Endodermal cell (in vitro differentiated cells): ENCODE results near the gene ANO6. TPM values are rescaled to one million over a fixed set of nuclear protein-coding genes. Genes with fewer than 3 reads are reported as not detected.

Source experiments
- DNase-seq: peaks from one replicate; pipeline ENCODE4 v3.0.0-alpha.2; 2017
- H3K27ac ChIP-seq: 2 replicates; pipeline ENCODE4 v1.5.1; 2013; ENCODE audit warnings: mild to moderate bottlenecking, low read depth, low read length, moderate library complexity
- H3K27me3 ChIP-seq: 2 replicates; pipeline ENCODE4 v1.6.1; 2013; ENCODE audit warnings: mild to moderate bottlenecking, low read length, moderate library complexity; ENCODE audit not compliant: insufficient read depth, control insufficient read depth, poor library complexity, severe bottlenecking
- H3K36me3 ChIP-seq: 2 replicates; pipeline ENCODE4 v1.7.0; 2013; ENCODE audit warnings: mild to moderate bottlenecking, low read length, moderate library complexity; ENCODE audit not compliant: control insufficient read depth, insufficient read depth
- H3K4me1 ChIP-seq: one replicate; pipeline ENCODE4 v1.7.0; 2013; ENCODE audit warnings: low read length; ENCODE audit not compliant: control insufficient read depth, insufficient read depth
- H3K4me3 ChIP-seq: 2 replicates; pipeline ENCODE4 v1.5.1; 2013; ENCODE audit warnings: mild to moderate bottlenecking, low read length, moderate library complexity
- H3K9ac ChIP-seq: 2 replicates; pipeline ENCODE4 v1.6.1; 2013; ENCODE audit warnings: mild to moderate bottlenecking, low read length, moderate library complexity; ENCODE audit not compliant: poor library complexity, severe bottlenecking; ENCODE audit errors: extremely low read depth
- H3K9me3 ChIP-seq: 2 replicates; pipeline ENCODE4 v1.6.1; 2013; ENCODE audit warnings: mild to moderate bottlenecking, low read length, moderate library complexity; ENCODE audit not compliant: control insufficient read depth
- H3K27ac Mint-ChIP-seq: 2 replicates; pipeline ENCODE4 v1.8.0; 2020; ENCODE audit warnings: mixed read lengths
- H3K27me3 Mint-ChIP-seq: 2 replicates; pipeline ENCODE4 v1.8.0; 2021; ENCODE audit warnings: mild to moderate bottlenecking, mixed read lengths; ENCODE audit not compliant: insufficient read depth
- H3K36me3 Mint-ChIP-seq: 2 replicates; pipeline ENCODE4 v1.8.0; 2020; ENCODE audit warnings: low read depth, mixed read lengths
- H3K4me1 Mint-ChIP-seq: 2 replicates; pipeline ENCODE4 v1.8.0; 2020; ENCODE audit warnings: mixed read lengths
- H3K4me3 Mint-ChIP-seq: 2 replicates; pipeline ENCODE4 v1.8.0; 2020; ENCODE audit warnings: mild to moderate bottlenecking, moderate library complexity, mixed read lengths
- H3K9me3 Mint-ChIP-seq: 2 replicates; pipeline ENCODE4 v1.8.0; 2020; ENCODE audit warnings: mild to moderate bottlenecking, mixed read lengths
- WGBS, 2 experiments: methylation state at CpG; one replicate each; pipeline versions ENCODE4 v1.1.5 to v1.1.7; 2013; ENCODE audit warnings: missing lambda C conversion rate in 2 of 2, mixed read lengths in 1 of 2; ENCODE audit not compliant: insufficient coverage in 1 of 2, insufficient read length in 1 of 2; 5-methylcytosine and 5-hydroxymethylcytosine counted together
- total RNA-seq, 2 donors: library from RNA; stranded (reverse); fragmentation: NEBNext Ultra II Directional in 1 of 2; extraction: Animal tissue kit (Norgen Biotek cat#: 25700) in 1 of 2; gene quantifications; 2 replicates in 1 of 2; 3 replicates in 1 of 2; pipeline ENCODE4 v1.2.1, GENCODE V29; 2021
- TF ChIP-seq, protein P1 (sequence below): fragments of 200-600 bp; sonication (generic); conservative IDR thresholded peaks from 2 replicates; pipeline ENCODE4 v1.5.0; 2021; ENCODE audit warnings: antibody characterized with exemption, mild to moderate bottlenecking

The ANO6 gene
- total RNA-seq, 2 donors from 2014 or later = 53.5 to 55.2 TPM

DNA sequence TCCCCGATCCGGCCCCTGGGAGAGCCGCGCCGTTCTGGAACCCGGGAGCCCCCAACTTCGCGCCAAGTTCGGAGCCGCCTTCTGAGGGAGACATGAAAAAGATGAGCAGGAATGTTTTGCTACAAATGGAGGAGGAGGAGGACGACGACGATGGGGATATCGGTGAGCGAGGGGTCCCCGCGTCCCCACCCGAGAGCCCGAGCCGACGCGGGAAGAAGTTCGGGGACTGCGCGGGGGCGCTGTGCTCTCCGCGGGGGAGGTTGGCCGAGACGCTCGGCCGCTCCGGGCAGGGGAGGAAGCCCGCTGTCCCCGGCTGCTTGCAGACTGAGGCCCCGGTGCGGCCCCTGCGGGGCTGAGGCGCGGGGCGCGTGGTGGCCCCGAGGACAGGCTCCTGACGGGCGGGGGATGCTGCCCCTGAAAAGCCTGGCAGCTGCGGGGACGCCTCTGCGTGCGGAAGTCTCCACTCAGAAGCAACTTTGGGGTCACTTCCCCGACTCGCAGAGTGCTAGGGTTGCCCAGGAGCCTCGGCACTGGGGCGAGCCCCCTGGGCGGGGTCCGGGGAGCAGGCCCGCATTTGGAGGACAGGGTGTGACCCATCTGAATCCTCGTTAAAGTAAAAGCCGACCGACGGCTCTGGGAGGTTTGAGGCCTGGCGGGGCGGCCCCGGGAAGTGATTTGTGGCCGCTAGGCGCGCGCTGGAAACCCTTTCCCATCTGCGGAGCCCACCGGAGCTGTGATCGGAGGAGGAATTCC, 511 bp downstream of the ANO6 start:
- WGBS, 2 experiments = 0% methylated on average over 30 to 70 of the region's 70 CpGs
- peak overlapping the region; percentile 97 for H3K27ac ChIP-seq
- no peaks in the 10 kb centered on the region for H3K9me3 Mint-ChIP-seq
- DNase-seq = peak; percentile 90
- H3K4me3 Mint-ChIP-seq = peak overlapping the region; percentile 88
- no peaks in the 10 kb centered on the region for H3K27me3 Mint-ChIP-seq
- peak overlapping the region; percentile 93 for H3K27ac Mint-ChIP-seq
- TF ChIP-seq, protein P1, sequence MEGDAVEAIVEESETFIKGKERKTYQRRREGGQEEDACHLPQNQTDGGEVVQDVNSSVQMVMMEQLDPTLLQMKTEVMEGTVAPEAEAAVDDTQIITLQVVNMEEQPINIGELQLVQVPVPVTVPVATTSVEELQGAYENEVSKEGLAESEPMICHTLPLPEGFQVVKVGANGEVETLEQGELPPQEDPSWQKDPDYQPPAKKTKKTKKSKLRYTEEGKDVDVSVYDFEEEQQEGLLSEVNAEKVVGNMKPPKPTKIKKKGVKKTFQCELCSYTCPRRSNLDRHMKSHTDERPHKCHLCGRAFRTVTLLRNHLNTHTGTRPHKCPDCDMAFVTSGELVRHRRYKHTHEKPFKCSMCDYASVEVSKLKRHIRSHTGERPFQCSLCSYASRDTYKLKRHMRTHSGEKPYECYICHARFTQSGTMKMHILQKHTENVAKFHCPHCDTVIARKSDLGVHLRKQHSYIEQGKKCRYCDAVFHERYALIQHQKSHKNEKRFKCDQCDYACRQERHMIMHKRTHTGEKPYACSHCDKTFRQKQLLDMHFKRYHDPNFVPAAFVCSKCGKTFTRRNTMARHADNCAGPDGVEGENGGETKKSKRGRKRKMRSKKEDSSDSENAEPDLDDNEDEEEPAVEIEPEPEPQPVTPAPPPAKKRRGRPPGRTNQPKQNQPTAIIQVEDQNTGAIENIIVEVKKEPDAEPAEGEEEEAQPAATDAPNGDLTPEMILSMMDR = peak; percentile 70
- no peaks in the 10 kb centered on the region for H3K9me3 ChIP-seq
- peaks cover 13% of the 10 kb centered on the region for H3K4me1 ChIP-seq
- peak overlapping the region; percentile 84 for H3K9ac ChIP-seq
- H3K36me3 Mint-ChIP-seq = peaks cover 2% of the 10 kb centered on the region
- peak overlapping the region; percentile 95 for H3K4me3 ChIP-seq
- H3K27me3 ChIP-seq = no peaks in the 10 kb centered on the region
- H3K4me1 Mint-ChIP-seq = peaks cover 34% of the 10 kb centered on the region
- no peaks in the 10 kb centered on the region for H3K36me3 ChIP-seq

DNA sequence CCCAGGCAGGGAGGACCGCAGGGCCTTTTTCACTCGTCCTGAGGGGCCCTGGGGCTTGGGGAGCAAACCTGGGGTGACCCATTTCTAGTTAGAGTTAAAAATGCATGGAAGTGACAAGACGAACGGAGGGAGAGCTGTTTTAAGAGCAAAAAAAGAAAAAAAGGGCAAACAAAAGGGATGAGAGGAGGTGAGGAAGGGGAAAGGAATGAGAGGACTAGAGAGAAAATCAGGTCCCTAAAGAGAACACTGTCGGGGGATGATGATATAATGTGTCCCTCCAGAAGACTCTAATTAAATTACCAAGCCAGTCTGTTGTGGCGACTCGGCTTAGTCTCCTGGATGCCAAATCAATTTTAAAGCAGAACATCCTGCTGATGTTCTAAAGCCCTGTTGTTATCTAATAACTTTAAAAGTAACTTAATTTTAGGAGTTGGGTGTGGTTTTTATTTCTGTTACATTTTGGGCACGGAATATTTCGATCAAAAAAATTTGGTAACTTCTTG, 1.1 kb downstream of the ANO6 start:
- DNase-seq = no peak
- peak overlapping the region; percentile 88 for H3K4me3 Mint-ChIP-seq
- Histone ChIP-seq H3K4me1 (peaks cover 13% of the 10 kb centered on the region), H3K27me3 (no peaks in the 10 kb centered on the region), H3K9me3 (no peaks in the 10 kb centered on the region), H3K4me3 (peak overlapping the region; percentile 95), H3K27ac (peak overlapping the region; percentile 97), H3K9ac (peak overlapping the region; percentile 84), H3K36me3 (no peaks in the 10 kb centered on the region)
- TF ChIP-seq, protein P1 = no peak
- peaks cover 35% of the 10 kb centered on the region for H3K4me1 Mint-ChIP-seq
- H3K36me3 Mint-ChIP-seq = peaks cover 3% of the 10 kb centered on the region
- H3K9me3 Mint-ChIP-seq = no peaks in the 10 kb centered on the region
- H3K27ac Mint-ChIP-seq = peak overlapping the region; percentile 74
- no peaks in the 10 kb centered on the region for H3K27me3 Mint-ChIP-seq
- 0 to 4% methylated on average over 4 to 9 of the region's 9 CpGs for WGBS, 2 experiments

DNA sequence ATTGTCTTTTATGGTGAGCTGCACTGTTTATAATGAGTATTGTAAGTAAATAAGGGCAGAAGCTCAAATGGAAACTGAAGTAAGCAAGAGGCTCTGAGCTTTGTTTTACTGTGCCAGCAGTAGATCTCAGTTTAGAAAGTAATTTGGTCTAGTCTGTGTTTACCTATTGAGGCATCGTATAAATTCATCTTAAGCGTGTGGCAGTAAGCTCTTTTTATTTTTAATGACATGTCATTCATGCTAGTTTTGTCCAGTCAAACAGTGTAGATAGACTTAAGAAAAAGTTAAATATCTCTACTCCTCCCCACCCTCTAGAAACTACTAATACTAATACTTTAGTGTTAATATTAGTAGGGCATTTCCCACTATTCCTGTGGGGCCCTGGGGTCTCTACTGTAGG, 2.0 kb downstream of the ANO6 start:
- H3K36me3 ChIP-seq = no peaks in the 10 kb centered on the region
- H3K9me3 ChIP-seq = no peaks in the 10 kb centered on the region
- TF ChIP-seq, protein P1 = no peak
- H3K4me3 Mint-ChIP-seq = peak overlapping the region; percentile 88
- H3K27me3 Mint-ChIP-seq = no peaks in the 10 kb centered on the region
- no peaks in the 10 kb centered on the region for H3K9me3 Mint-ChIP-seq
- no peak overlapping the region for H3K27ac ChIP-seq
- H3K27me3 ChIP-seq = no peaks in the 10 kb centered on the region
- H3K4me3 ChIP-seq = peak overlapping the region; percentile 95
- WGBS, 2 experiments = 83 to 87% methylated on average over 2 of the region's 2 CpGs
- no peak for DNase-seq
- peaks cover 13% of the 10 kb centered on the region for H3K4me1 ChIP-seq
- no peak overlapping the region for H3K27ac Mint-ChIP-seq
- peaks cover 7% of the 10 kb centered on the region for H3K36me3 Mint-ChIP-seq
- H3K4me1 Mint-ChIP-seq = peaks cover 40% of the 10 kb centered on the region
- H3K9ac ChIP-seq = peak overlapping the region; percentile 84
